Subcutaneous abdominal adipose tissue (tissue), 5 donors: Measurements from ENCODE around the gene DEFB108B.
"Not testable (repeated sequence)": the region's sequence is repeated elsewhere in the genome, so short reads cannot be mapped to it uniquely, and the experiment has no call there.

Experiments used
- H3K27ac ChIP-seq: one replicate; pipeline ENCODE4 v1.7.0; 2013; ENCODE audit warnings: low read depth, mild to moderate bottlenecking, inconsistent platforms, low read length, moderate library complexity
- H3K27me3 ChIP-seq, 5 donors: one replicate each; pipeline ENCODE4 v1.7.0; 2013; ENCODE audit warnings: low read length in 5 of 5, inconsistent platforms in 1 of 5; ENCODE audit not compliant: control insufficient read depth in 5 of 5, insufficient read depth in 4 of 5
- H3K36me3 ChIP-seq, 5 donors: one replicate each; pipeline ENCODE4 v1.7.0; 2013; ENCODE audit warnings: low read length in 5 of 5; ENCODE audit not compliant: control insufficient read depth in 5 of 5, insufficient read depth in 5 of 5
- H3K4me1 ChIP-seq, 5 donors: one replicate each; pipeline ENCODE4 v1.7.0; 2013; ENCODE audit warnings: low read length in 5 of 5, mild to moderate bottlenecking in 3 of 5, moderate library complexity in 1 of 5; ENCODE audit not compliant: control insufficient read depth in 5 of 5, insufficient read depth in 5 of 5
- H3K4me3 ChIP-seq, 5 donors: one replicate each; pipeline ENCODE4 v1.7.0; 2013; ENCODE audit warnings: low read length in 5 of 5, low read depth in 1 of 5
- H3K9ac ChIP-seq, 5 donors: one replicate each; pipeline ENCODE4 v1.7.0; 2013; ENCODE audit warnings: low read length in 5 of 5, mild to moderate bottlenecking in 4 of 5, moderate library complexity in 3 of 5
- H3K9me3 ChIP-seq, 5 donors: one replicate each; pipeline ENCODE4 v1.7.0; 2013; ENCODE audit warnings: low read length in 5 of 5; ENCODE audit not compliant: control insufficient read depth in 5 of 5
- donor health status: healthy.
- donor health status: healthy.
- donor health status: healthy.
- donor health status: healthy.
- donor health status: healthy.

Gene DEFB108B

GRCh38 chr11:71795236-71795635 lies 37.8 kb upstream of the DEFB108B start:
- not testable (repeated sequence) for H3K4me3 ChIP-seq

GRCh38 chr11:71796016-71796415 lies 37.0 kb upstream of the DEFB108B start:
- H3K36me3 ChIP-seq, H3K4me3 ChIP-seq, H3K9ac ChIP-seq, H3K9me3 ChIP-seq, H3K27ac ChIP-seq, H3K27me3 ChIP-seq, H3K4me1 ChIP-seq: not testable (repeated sequence)

More at GRCh38 chr11:71795236-71795635, 37.8 kb upstream of the DEFB108B start:
- H3K9ac ChIP-seq, H3K27ac ChIP-seq, H3K27me3 ChIP-seq, H3K4me1 ChIP-seq, H3K9me3 ChIP-seq, H3K36me3 ChIP-seq: not testable (repeated sequence)

- not testable (repeated sequence) for H3K27ac ChIP-seq, H3K4me3 ChIP-seq, H3K9ac ChIP-seq, H3K4me1 ChIP-seq, H3K9me3 ChIP-seq, H3K36me3 ChIP-seq, H3K27me3 ChIP-seq
Measured at GRCh38 chr11:71796781-71797180, 36.2 kb upstream of the DEFB108B start.

- H3K4me1 ChIP-seq, H3K4me3 ChIP-seq, H3K9me3 ChIP-seq, H3K27me3 ChIP-seq, H3K27ac ChIP-seq, H3K36me3 ChIP-seq, H3K9ac ChIP-seq: not testable (repeated sequence)
Measured at GRCh38 chr11:71799556-71800128, 33.4 kb upstream of the DEFB108B start.

- not testable (repeated sequence) for H3K4me1 ChIP-seq
Measured at GRCh38 chr11:71800335-71800953, 32.6 kb upstream of the DEFB108B start.

GRCh38 chr11:71801026-71801425 lies 32.0 kb upstream of the DEFB108B start:
- H3K27ac ChIP-seq, H3K4me3 ChIP-seq, H3K36me3 ChIP-seq, H3K4me1 ChIP-seq, H3K27me3 ChIP-seq, H3K9me3 ChIP-seq, H3K9ac ChIP-seq: not testable (repeated sequence)

More at GRCh38 chr11:71800335-71800953, 32.6 kb upstream of the DEFB108B start:
- not testable (repeated sequence) for H3K36me3 ChIP-seq, H3K9me3 ChIP-seq, H3K4me3 ChIP-seq, H3K9ac ChIP-seq, H3K27ac ChIP-seq, H3K27me3 ChIP-seq

- H3K4me3 ChIP-seq, H3K9me3 ChIP-seq, H3K36me3 ChIP-seq, H3K27me3 ChIP-seq, H3K9ac ChIP-seq, H3K4me1 ChIP-seq, H3K27ac ChIP-seq: not testable (repeated sequence)
Measured at GRCh38 chr11:71802874-71803273, 30.1 kb upstream of the DEFB108B start.

GRCh38 chr11:71804158-71804947 lies 28.6 kb upstream of the DEFB108B start:
- not testable (repeated sequence) for H3K27me3 ChIP-seq, H3K27ac ChIP-seq

GRCh38 chr11:71812529-71812928 lies 20.5 kb upstream of the DEFB108B start:
- H3K4me1 ChIP-seq, H3K27me3 ChIP-seq, H3K36me3 ChIP-seq, H3K27ac ChIP-seq, H3K4me3 ChIP-seq, H3K9me3 ChIP-seq, H3K9ac ChIP-seq: not testable (repeated sequence)

More at GRCh38 chr11:71804158-71804947, 28.6 kb upstream of the DEFB108B start:
- not testable (repeated sequence) for H3K4me1 ChIP-seq, H3K9ac ChIP-seq, H3K4me3 ChIP-seq, H3K36me3 ChIP-seq, H3K9me3 ChIP-seq

- not testable (repeated sequence) for H3K27ac ChIP-seq, H3K27me3 ChIP-seq, H3K36me3 ChIP-seq, H3K4me1 ChIP-seq, H3K9me3 ChIP-seq
- Histone ChIP-seq H3K4me3 (peak overlapping the region in 4 of 5 donors; percentile 52 to 67 (median 59)), H3K9ac (peak overlapping the region in 2 of 5 donors; percentile 55 to 62)
Measured at GRCh38 chr11:71813481-71814355, 19.3 kb upstream of the DEFB108B start.
